Measurements from ENCODE around the gene GALNT9. TPM values are rescaled to one million over a fixed set of nuclear protein-coding genes. Genes with fewer than 3 reads are reported as not detected.
"Not testable (repeated sequence)": the region's sequence is repeated elsewhere in the genome, so short reads cannot be mapped to it uniquely, and the experiment has no call there.

GALNT9 gene
- total RNA-seq, 4 donors from 2014 or later = 0.13 TPM; not detected in 3

DNA sequence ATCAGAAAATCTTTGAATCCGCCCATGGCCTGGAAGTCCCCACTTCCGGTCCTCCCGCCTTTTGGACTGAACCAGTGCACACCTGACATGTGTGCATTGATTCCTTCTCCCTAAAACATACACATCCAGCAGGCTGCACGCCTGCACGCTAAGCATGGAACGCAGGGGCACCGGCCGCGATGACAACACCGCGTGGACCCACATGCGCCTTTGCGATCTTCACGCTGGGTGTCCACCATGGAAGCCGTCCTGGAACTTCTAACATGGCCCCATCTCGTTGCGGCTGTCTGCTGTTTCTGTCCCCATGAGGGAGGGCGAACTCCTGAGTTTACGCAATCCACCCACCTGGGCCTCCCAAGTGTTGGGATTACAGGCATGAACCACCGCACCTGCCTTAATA, 73.7 kb downstream of the GALNT9 start:
- intact Hi-C loops (cut with DNase I; ENCODE audit: low total_unique reads) = no loop called here
- WGBS, 2 donors = 86 to 89% methylated on average over 20 of the region's 20 CpGs
- TF ChIP-seq, protein P1, sequence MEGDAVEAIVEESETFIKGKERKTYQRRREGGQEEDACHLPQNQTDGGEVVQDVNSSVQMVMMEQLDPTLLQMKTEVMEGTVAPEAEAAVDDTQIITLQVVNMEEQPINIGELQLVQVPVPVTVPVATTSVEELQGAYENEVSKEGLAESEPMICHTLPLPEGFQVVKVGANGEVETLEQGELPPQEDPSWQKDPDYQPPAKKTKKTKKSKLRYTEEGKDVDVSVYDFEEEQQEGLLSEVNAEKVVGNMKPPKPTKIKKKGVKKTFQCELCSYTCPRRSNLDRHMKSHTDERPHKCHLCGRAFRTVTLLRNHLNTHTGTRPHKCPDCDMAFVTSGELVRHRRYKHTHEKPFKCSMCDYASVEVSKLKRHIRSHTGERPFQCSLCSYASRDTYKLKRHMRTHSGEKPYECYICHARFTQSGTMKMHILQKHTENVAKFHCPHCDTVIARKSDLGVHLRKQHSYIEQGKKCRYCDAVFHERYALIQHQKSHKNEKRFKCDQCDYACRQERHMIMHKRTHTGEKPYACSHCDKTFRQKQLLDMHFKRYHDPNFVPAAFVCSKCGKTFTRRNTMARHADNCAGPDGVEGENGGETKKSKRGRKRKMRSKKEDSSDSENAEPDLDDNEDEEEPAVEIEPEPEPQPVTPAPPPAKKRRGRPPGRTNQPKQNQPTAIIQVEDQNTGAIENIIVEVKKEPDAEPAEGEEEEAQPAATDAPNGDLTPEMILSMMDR (IDR thresholded peaks at IDR 0.05) = no peak
- no peak for TF ChIP-seq POLR2A (IDR thresholded peaks at IDR 0.05)
- no peak overlapping the region for H3K4me3 ChIP-seq (ENCODE audit: low read depth, poor library complexity, severe bottlenecking)
- no peak for DNase-seq (ENCODE audit: low spot score in 2 of 2)

DNA sequence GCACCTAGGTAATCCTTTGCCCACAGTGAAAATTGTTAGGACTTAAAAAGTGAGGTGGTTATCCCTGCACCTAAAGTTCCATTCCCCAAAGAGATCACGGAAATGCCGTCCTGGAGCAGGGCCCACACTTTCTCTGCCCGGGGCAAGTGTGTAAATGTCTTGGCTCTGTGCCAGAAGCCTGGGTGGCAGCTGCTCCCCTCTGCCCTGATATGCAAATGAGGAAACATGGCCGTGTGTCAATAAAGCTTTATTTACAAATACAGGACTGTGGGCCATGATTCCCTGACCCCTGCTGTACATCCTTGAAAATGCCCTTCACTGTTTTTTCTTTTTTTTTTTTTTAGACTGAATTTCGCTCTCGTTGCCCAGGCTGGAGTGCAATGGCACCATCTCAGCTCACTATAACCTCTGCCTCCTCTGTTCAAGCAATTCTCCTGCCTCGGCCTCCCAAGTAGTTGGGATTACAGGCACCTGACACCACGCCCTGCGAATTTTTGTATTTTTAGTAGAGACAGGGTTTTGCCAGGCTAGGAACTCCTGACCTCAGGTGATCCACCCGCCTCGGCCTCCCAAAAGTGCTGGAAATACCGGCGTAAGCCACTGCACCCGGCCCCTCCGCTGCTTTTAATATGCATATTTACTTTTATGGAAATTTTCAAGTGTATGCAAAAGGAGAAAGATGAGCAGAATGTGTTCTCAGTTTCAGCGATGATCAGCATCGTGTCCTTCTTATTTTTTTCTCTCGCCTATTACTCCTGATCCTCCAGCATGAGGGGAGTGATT, 75.5 kb downstream of the GALNT9 start:
- 61 to 72% methylated on average over 18 of the region's 18 CpGs for WGBS, 2 donors
- DNase-seq (ENCODE audit: low spot score in 2 of 2) = no peak
- intact Hi-C loops (cut with DNase I; ENCODE audit: low total_unique reads) = no loop called here
- TF ChIP-seq, protein P1 (IDR thresholded peaks at IDR 0.05) = no peak
- no peak for TF ChIP-seq POLR2A (IDR thresholded peaks at IDR 0.05)
- H3K4me3 ChIP-seq (ENCODE audit: low read depth, poor library complexity, severe bottlenecking) = no peak overlapping the region

DNA sequence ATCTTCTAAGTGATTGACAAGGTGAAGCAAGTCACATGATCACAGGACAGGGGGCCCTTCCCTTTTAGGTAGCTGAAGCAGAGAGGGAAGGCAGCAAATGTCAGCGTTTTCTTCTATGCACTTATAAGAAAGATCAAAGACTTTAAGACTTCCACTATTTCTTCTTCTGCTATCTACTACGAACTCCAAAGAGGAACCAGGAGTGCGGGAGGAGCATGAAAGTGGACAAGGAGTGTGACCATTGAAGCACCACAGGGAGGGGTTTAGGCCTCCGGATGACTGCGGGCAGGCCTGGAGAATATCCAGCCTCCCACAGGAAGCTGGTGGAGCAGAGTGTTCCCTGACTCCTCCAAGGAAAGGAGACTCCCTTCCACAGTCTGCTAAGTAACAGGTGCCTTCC, 76.4 kb downstream of the GALNT9 start:
- intact Hi-C loops (cut with DNase I; ENCODE audit: low total_unique reads); H3K4me3 ChIP-seq (ENCODE audit: low read depth, poor library complexity, severe bottlenecking); DNase-seq (ENCODE audit: low spot score in 2 of 2): not testable (repeated sequence)
- WGBS, 2 donors = 61 to 63% methylated on average over 5 of the region's 5 CpGs

DNA sequence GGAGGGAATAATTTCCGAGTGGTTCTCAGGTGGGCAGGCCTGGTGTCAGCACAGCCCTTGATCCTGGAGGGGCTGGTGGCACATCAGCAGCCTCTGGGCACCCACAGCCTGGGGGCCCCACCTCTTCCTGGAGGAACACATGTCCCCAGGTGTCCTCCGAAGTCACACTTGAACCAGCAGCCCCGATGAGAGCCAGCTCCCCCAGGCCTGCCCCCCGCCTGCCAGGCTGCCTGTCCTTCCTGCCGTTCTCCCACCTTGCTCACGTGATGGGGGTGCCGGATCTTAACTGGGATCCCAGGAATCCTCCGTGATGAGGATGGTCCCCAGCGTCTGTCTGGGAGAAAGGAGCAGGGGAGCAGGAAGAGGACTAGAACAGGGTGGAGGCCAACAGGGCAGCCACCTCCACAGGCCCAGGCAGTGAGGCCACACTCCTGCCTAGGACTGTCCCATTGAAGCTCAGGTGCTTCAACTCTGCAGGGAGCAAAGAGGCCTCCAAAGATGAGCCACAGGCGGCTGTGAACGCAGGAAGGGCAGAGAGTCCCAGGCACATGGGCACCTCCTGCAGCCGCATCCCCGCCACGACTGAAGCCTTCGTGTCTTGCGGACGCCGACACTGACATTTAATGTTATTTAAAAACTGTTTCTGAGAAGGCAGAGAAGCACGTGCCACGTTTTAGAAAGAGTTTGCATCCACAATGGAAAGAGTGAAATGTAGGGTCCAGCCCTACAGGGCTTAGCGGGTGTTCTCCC, 77.5 kb downstream of the GALNT9 start:
- DNase-seq (ENCODE audit: low spot score in 2 of 2) = no peak
- TF ChIP-seq, protein P1 (IDR thresholded peaks at IDR 0.05) = no peak
- TF ChIP-seq POLR2A (IDR thresholded peaks at IDR 0.05) = no peak
- 85 to 87% methylated on average over 21 of the region's 21 CpGs for WGBS, 2 donors
- intact Hi-C loops (cut with DNase I; ENCODE audit: low total_unique reads) = no loop called here
- H3K4me3 ChIP-seq (ENCODE audit: low read depth, poor library complexity, severe bottlenecking) = no peak overlapping the region

DNA sequence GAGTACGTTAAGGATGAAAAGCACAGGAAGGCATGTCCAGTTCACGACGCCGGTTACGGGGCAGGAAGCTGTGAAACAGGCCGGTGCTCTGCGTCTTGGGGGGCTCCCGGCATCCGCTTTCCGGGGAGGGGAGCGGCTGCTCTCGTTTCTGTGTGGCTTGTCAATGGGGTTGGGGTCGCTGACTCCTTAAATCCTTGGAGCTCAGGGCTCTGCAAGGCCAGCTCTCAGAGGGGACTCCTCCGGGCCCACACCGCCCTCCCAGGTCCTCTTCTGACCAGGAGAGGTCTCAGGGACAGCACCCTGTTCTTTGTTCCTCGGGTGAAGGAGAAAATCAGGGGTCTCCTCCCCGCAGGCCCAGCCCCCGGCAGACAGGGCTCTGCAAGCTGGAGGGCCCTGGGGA, 78.1 kb downstream of the GALNT9 start:
- no peak for TF ChIP-seq POLR2A (IDR thresholded peaks at IDR 0.05)
- TF ChIP-seq, protein P1 (IDR thresholded peaks at IDR 0.05) = no peak
- WGBS, 2 donors = 79 to 80% methylated on average over 18 of the region's 18 CpGs
- intact Hi-C loops (cut with DNase I; ENCODE audit: low total_unique reads) = no loop called here
- DNase-seq (ENCODE audit: low spot score in 2 of 2) = no peak
- H3K4me3 ChIP-seq (ENCODE audit: low read depth, poor library complexity, severe bottlenecking) = no peak overlapping the region

DNA sequence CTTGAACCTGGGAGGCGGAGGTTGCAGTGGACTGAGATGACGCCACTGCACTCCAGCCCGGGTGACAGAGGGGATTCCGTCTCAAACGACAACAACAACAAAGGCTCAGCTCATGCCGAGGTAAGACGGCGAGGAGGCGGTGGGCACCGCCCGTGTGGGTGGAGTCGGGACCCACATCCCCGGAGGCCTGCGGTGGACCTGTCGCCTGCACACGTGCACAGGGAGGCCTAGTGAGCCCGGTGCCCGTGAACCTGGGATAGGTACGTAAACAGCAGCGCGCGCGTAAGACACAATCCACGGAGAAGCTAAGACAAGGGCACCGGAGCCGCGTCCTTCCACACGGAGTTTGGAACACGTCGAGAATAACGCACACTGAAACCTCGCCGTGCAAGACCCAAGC, 78.7 kb downstream of the GALNT9 start:
- no peak for DNase-seq (ENCODE audit: low spot score in 2 of 2)
- WGBS, 2 donors = 92 to 95% methylated on average over 25 to 33 of the region's 33 CpGs
- TF ChIP-seq POLR2A (IDR thresholded peaks at IDR 0.05) = no peak
- TF ChIP-seq, protein P1 (IDR thresholded peaks at IDR 0.05) = no peak
- no peak overlapping the region for H3K4me3 ChIP-seq (ENCODE audit: low read depth, poor library complexity, severe bottlenecking)
- intact Hi-C loops (cut with DNase I; ENCODE audit: low total_unique reads) = no loop called here

Data from lower leg skin (tissue), 4 donors.